GM19468 (cell line): ENCODE data around the gene NBEAL2.

ENCODE experiments used
- ATAC-seq: cut with Tn5 transposase; IDR thresholded peaks from one replicate; pipeline ENCODE4 v1.9.1; 2021; ENCODE audit warnings: mild to moderate bottlenecking, moderate library complexity, moderate number of reproducible peaks; ENCODE audit not compliant: unreplicated experiment; ENCODE audit errors: extremely low read depth

The NBEAL2 gene

GRCh38 chr3:46997453-46998091 is 18.1 kb downstream of the NBEAL2 start:
- ATAC-seq: no peak

DNA sequence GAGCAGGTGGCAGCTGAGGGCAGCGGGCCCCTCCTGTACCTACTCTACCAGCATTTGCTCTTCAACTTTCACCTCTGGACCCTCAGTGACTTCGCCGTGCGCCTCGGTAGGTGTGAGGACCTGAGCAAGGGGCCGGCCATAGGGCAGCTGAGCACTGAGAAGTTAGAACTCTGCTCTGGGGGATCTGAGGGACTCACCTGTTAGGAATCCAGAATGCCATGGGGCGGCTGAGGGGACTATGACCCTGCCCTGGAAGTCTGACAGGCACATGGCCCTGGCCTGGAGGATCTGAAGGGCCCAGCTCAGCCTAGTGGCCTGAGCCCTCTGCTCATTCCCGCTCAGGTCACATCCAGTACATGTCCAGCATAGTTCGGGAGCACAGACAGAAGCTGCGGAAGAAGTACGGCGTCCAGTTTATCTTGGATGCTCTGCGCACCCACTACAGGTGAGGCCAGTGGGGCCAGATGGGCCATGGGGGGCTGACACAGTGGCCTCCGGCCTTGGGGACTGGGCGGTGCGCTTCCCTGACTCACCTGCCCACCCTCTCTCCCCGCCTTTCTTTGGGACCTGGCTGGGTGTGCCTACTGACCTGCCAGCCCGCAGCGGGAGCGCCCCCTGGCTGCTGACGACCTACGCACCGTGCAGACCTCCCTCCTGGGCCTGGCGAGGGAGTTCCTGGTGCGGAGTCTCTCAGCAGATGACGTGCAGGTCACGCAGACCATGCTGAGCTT is 18.8 kb downstream of the NBEAL2 start:
- ATAC-seq: no peak

GRCh38 chr3:46998852-46999515 is 19.5 kb downstream of the NBEAL2 start:
- ATAC-seq: no peak

GRCh38 chr3:46999516-47000197 is 20.2 kb downstream of the NBEAL2 start:
- no peak for ATAC-seq

DNA sequence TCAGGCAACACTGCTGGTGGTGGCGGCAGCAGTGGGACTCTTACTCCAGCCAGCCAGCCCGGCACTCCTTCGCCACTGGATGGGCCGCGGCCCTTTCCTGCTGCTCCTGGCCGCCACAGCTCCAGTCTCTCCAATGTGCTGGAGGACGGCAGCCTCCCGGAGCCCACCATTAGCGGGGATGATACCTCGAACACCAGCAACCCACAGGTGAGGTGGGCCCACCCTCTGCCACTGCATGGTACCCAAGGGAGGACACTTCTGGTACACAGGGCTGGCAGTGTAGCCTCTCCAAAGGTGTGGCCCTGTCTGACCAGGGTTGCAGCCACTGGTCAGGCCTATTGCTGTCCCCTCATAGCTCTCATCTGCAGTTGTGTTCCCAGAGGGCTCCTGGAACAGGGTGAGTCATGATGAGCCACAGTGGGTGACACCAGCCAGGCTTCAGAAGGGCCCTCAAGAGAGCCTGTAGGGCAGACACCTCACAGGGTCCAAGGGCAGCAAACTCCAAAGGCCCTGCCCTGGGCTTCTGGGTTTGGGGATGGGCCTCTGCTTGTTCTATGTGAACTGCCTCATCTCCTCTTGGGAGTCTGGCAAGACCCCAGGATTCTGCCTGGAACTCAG is 20.8 kb downstream of the NBEAL2 start:
- ATAC-seq: no peak

- no peak for ATAC-seq
Observed at GRCh38 chr3:47000922-47001730, 21.7 kb downstream of the NBEAL2 start.

GRCh38 chr3:47001731-47002170 is 22.3 kb downstream of the NBEAL2 start:
- ATAC-seq: no peak

GRCh38 chr3:47002171-47003055 is 22.9 kb downstream of the NBEAL2 start:
- ATAC-seq: no peak

DNA sequence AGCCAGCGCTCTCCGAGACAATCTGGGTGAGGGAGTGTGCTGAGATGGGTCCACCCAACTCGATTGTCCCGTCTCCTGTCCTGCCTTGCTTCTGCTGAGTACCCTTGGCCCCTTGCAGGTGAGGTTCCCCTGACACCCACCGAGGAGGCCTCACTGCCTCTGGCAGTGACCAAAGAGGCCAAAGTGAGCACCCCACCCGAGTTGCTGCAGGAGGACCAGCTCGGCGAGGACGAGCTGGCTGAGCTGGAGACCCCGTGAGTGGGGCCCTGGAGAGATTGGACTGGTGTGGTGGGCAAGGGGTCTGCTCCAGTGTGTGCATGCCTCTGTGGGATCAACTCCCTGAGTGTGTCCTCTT is 23.6 kb downstream of the NBEAL2 start:
- no peak for ATAC-seq

DNA sequence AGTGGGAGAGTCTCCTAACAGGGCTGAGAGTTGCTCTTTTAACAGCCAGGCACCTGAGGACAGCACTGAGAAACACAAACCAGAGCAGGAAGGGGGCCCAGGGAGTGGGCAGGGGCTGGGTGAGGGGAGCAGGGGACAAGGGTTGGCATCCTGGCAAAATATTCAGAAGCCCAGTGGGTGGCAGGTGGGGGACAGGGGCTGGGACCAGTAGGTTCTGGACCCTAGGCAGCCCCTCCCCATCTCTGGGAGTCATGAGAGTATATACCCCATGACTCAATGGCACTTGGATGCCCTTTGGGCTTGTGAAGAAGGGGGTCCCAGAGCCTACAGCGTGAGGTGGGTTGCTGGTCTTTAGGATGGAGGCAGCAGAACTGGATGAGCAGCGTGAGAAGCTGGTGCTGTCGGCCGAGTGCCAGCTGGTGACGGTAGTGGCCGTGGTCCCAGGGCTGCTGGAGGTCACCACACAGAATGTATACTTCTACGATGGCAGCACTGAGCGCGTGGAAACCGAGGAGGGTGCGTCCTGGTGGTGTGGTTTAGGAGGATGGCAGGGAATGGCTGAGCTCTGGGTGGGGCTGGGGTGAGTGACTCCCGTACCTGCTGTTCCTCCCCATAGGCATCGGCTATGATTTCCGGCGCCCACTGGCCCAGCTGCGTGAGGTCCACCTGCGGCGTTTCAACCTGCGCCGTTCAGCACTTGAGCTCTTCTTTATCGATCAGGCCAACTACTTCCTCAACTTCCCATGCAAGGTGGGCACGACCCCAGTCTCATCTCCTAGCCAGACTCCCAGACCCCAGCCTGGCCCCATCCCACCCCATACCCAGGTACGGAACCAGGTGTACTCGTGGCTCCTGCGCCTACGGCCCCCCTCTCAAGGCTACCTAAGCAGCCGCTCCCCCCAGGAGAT is 24.2 kb downstream of the NBEAL2 start:
- no peak for ATAC-seq

DNA sequence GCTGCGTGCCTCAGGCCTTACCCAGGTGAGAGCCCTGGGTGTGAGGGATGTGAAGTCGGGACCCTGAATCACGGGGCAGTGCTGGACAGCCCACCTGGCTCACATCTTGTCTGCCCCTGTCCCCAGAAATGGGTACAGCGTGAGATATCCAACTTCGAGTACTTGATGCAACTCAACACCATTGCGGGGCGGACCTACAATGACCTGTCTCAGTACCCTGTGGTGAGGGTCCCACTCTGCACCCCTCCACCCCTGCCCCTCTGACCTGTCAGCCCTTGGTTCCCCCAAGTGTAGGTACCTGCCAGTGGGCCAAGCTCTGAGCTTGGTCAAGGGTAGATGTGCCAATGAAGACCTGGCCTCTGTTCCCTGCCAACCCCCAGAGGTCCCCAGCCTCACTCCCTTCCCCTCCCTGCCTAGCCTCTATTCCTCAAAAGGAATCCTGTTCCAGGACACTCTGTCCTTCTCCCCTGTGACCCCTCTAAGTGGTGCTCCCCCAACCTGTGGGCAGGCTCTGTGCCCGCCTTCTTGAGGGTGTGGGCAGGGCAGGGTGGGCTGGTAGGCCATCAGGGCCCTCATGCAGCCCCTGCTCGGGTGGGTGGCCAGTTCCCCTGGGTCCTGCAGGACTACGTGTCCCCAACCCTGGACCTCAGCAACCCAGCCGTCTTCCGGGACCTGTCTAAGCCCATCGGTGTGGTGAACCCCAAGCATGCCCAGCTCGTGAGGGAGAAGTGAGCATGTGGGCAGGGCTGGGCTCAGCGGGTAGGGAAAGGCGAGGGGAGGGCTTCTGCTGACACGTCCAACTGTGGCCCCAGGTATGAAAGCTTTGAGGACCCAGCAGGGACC is 25.1 kb downstream of the NBEAL2 start:
- no peak for ATAC-seq

GRCh38 chr3:47005212-47006144 is 26.0 kb downstream of the NBEAL2 start:
- no peak for ATAC-seq

DNA sequence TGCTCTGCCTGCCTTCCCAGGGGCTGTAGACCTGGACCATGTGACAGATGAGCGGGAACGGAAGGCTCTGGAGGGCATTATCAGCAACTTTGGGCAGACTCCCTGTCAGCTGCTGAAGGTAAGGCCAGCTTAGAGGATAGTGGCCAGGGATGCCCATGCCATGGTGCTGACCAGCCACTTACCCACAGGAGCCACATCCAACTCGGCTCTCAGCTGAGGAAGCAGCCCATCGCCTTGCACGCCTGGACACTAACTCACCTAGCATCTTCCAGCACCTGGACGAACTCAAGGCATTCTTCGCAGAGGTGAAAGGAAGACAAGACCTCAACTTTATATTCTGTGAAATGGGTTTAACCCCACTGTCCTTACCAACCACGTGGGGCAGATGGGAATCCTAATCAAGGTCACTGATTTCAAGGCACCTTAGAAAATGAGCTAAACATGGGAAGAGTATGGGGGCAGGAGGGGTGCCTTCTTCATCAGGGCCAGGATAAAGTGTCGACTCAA is 26.7 kb downstream of the NBEAL2 start:
- ATAC-seq: no peak

DNA sequence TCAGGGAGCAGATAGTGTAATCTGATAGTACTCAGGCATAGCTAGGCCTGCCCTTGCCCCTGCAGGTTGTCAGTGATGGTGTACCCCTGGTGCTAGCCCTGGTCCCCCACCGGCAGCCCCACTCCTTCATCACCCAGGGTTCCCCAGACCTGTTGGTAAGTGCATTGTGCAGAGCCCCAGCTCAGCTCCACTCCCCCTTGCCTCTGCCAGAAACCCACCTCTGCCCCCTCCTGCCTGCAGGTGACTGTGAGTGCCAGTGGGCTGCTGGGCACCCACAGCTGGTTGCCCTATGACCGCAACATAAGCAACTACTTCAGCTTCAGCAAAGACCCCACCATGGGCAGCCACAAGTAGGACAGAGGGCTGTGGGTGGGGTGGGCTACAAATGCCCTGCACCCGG is 27.5 kb downstream of the NBEAL2 start:
- no peak for ATAC-seq

DNA sequence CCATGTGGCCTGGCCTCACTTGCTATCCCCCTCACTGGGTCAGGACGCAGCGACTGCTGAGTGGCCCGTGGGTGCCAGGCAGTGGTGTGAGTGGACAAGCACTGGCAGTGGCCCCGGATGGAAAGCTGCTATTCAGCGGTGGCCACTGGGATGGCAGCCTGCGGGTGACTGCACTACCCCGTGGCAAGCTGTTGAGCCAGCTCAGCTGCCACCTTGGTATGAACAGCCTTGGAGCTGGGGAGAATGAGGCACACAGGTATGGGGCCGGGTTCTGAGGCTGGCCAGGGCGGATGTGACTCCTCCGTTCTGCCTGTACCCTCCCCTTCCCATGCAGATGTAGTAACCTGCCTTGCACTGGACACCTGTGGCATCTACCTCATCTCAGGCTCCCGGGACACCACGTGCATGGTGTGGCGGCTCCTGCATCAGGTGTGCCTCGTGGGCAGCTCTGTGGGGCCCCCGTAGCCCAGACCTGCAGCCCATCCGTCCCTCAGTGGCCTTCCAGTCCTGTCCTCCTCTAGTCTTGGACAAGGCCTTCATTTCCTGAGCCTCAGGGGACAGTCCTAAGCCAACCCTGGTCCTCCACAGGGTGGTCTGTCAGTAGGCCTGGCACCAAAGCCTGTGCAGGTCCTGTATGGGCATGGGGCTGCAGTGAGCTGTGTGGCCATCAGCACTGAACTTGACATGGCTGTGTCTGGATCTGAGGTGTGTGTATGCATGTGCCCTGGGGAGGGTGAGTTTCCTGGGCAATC is 28.2 kb downstream of the NBEAL2 start:
- no peak for ATAC-seq
